Amniotic stem cell (primary cell): ENCODE results near the gene SEL1L.
"Not testable (repeated sequence)": the region's sequence is repeated elsewhere in the genome, so short reads cannot be mapped to it uniquely, and the experiment has no call there.

Experiments
- DNase-seq: peaks from one replicate; lab custom pipeline; 2025; lab: John Stamatoyannopoulos, UW

SEL1L gene

DNA sequence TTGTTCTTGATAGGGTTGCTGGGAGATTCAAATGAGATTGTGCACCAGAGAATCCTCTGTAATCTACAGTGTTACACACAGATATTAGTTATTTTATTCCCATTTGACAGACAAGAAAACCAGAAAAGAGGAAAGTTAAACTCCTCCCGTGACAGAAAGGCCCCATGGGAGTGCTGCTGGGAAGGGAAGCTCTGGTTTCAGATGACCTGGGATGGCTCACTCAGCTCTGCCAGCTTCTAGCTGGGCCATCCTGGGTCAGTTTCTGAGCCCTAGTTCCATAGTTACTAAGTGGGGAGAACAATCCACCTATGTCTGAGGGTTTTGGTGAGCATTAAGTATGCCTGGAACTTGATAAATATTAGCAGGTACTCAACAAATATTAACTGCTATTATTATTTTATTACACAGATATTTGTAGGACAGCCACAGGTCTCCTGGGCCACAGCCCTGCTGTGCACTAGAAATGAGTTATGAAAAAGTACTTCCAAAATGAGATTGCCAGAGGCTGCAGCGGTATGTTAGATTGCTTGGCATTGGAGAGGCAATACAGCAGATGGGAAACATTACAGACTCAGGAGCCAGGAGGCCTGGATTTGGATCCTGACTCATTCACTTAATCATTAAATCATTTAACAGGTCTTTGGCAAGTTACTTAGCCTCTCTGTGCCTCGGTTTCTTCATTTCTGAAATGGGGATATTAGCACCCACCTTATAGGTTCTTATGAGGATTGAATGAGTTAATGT lies 86.5 kb downstream of the SEL1L start:
- DNase-seq, result no peak

DNA sequence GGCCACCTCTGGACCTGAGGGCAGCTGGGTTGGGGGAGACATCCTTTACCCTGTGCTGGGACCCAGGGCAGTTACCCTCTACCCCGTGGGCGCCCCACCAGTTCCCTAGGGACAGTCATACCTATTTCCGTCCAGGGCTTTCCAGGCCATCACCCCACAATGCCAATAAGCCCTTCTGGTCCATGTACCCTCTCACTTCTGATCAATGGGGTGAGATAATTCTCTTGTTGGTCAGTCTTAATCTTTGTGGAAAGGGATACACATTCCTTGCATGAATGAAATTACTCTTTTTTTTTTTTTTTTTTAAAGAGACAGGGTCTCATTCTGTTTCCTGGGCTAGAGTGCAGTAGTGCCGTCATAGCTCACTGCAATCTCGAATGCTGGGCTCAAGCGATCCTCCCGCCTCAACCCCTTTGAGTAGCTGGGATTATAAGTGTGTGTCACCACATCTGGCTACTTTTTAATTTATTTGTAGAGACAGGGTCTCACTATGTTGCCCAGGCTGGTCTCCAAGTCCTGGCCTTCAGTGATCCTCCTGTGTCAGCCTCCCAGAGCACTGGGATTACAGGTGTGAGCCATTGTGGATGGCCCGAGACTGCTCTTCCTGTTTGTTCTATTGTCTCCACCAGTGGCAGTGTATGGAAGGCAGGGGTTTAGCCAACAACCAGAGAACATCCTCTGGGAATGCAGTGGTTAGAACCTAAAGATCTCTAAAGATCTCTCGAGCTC lies 87.2 kb downstream of the SEL1L start:
- no peak for DNase-seq

DNA sequence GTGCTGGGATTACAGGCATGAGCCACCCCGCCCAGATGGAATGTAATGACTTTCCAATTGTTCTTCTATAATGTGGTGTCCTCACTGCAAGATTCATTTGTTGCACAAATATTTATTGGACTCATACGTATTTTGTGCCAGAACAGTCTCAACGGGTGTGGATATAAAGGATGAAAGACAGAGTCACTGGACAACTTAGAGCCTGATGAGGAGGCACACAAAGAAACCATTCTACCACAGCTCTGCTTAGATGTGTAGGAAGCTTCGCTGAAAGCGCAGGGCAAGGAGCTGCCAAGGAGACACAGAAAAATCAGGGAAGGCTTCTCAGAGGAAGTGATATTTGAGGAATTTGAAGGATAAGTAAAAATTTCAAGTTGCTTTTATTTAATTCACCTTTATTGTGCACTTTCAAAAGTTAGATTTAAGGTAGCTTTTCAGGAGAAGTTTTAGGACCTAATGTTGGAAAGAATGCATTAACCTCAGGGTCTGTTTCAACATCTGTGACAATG lies 92.0 kb downstream of the SEL1L start:
- DNase-seq, result no peak

DNA sequence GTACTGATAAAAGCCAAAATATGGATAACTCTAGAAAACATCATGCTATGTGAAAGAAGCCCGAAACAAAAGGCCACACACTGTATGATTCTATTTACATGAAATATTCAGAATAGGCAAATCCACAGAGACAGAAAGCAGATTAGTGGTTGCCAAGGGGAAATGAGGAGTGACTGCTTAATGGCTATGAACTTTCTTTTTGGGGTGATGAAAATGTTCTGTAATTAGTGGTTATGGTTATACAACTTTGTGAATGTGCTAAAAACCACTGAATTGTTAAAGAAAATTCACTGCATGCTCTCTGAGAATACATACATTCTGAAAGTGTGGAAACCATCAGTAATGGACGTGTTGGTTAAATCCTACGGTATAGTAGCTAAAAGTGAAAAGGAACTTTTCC lies 93.6 kb downstream of the SEL1L start:
- DNase-seq, result no peak

DNA sequence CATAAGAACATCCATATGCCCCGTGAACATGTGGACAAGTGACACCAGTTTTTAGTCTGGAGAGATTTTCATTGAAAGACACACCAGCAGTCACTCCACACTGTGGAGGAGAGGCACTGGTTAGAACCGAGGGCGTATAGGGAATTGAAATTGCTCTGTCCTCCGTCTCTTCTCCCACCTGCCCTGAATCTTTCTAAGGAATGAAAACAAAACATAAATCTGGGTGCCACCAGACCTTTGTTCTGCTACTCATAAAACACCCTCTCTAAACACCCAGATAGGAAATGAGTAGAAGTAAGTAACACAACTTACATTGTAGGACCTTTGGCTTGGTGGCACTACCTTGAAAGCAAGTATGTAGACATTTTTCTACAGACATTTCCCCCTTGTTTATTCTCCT lies 96.4 kb downstream of the SEL1L start:
- DNase-seq, result no peak

DNA sequence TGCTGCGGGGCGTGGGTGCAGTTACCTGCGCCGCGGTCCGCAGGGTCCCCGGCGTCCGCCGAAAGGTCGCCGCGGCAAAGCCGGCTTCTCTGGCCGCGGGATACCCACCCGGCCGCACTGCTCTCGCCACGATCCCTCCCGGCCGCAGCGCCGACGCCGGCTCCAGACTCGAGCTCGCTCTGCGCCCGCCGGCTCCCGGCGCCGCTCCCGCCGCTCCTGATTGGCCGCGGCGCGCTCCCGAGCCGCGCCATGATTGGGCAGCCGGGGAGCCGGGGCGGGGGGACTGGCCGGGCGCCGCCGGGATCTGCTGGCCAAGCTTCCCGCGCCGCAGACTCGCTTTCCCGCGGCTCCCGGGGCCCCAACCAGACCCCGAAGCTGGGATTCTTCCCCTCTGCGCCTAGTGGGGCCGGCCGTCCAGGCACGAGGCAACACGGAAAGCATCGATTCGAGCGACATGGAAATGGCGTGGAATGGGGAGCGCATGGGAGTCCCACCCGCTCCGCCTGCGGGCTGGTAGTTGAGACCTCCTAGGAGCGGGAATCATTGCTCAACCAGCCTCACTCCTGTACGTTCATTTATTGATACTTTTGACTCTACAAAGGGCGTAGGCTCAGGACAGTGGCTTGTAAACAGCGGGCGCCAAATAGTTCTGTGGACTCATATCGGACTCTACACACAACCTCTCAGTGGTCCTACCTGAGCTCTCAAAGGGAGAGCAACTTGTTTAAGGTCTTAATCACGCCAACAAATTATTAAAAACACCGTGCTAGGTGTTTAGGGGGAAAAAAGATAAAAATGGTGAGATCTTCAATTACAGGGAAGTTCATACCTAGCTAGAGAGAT lies 97.1 kb downstream of the SEL1L start:
- no peak for DNase-seq

DNA sequence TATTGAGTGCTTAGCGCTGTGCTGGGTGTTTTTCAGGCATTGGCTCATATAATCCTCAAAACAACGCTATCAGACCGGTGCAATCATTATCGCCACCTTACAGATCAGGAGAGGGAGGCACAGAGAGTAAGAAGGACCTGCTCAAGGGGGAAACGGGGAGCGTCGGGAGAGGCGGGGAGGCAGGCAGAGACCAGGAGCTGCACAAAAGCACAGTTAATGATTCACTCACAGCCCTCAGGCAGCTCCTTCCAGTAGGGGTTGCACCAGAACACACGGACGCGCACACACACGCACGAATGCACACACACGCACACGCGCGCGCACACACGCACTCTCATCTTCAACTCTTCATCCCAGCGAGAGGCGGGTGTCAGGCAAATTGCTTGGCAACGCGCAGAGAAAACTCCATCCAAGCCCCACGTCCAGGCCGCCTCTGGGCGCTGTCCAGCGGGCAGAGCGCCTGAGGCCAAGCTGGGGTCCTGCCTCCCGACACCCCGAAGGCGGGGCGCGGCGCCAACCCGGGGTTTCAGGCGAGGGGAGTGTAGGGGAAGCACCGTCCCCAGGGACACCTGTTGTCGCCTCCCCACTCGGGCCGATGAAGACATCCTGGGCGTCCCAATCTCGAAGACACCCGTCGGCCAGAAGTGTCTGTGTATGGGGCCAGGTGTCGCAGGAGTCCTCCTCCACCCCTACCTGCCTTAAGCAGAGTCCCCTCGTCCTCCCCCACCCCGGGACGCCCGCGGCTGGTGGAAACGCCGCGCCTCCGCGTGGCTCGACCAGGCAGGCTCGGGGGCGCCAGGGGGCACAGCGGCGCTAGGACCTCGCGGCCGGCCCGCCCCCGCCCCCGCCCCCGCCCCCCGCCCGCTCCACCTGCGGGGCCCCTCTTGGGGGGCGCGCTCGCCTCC lies 98.0 kb downstream of the SEL1L start:
- DNase-seq, result no peak

DNA sequence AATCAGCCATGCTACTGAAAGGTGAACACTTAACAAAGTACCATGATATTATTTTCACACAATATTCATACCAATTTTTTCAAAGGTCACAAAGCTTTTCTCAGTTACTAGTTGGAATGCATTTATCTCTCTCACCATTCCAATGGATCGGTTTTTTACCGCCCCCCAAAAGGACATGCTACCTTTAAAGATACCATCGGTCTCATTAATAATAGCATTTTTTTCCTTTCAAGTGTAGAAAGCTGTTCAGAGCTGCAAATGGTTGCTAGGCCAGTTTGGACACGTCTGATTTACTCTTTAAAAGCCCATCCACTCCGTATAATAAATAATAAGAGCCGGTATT lies 98.6 kb downstream of the SEL1L start:
- no peak for DNase-seq

DNA sequence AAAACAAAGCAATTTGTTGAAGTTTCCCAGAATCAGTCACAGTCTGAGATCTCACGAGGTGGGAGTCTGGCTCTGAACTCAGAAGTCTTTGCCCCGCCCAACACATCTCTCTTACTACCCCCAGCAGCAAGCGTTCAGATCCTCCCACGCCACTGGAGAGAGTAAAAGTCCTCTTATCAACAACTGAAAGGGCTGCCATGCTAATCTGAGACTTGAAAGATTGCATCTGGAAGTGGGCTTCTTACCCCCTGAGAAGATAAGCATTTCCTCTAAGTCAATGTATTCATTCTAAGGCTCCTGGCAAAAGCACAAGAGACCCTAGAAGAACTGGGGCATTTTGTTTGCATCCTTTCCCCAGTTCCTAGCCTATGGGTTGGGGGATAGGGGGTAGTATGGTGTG lies 99.4 kb downstream of the SEL1L start:
- no peak for DNase-seq

DNA sequence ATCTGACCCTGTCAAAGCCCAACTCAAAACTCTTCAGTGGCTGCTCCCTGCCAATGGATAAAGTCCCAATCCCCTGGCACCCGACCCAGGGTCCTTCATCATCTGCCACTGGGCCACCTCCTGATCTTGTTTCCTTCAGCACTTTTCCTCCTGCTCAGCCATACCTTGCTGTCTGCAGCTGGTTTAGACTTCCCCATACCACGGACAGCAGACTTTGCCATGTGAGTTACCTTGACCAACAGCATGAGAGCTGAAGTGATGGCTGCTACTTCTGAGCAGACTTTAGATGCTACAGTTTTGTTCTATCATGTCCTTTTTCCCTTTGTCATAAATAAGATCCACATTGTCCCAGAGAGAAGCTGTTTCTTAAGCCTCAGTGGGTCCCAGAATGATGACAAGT lies 100.3 kb downstream of the SEL1L start:
- no peak for DNase-seq

DNA sequence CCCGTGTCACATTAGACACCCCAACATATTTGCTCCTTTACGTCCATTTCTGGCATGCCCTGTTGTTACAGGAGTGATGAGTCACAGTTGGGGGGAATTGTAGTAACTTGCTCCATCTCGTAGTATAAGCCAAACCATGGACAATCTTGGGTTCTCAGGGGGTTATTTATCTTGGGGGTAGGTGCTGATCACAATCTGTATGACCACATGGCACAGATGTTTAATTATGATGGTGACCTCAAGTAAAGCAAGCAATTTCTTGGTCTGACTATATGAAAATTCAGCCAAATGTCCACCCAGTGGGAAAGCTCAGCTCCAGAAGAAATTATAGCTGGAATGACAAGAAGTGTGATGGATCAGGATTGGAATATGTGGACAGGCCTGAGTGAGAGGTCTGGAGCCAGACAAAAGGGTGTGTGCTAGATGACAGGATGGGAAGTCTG lies 101.4 kb downstream of the SEL1L start:
- no peak for DNase-seq

DNA sequence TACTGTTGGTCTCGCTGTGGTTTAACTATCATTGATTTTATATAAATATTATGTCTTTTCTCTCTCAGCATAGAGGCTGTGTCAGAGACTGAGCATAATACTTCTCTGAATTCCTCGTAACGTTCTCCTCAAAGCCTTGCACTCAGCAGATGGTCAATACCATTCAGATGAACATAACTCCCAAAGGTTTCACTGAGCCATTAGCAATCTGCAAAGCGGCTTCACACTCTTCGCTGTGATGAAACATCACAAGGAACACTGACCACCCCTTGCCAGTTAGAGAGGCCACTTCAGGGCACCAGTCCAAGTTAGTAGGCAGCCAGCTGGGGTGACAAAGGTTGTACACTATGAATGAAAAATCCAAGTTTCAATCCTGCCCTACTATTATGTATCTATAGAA lies 103.4 kb downstream of the SEL1L start:
- no peak for DNase-seq

DNA sequence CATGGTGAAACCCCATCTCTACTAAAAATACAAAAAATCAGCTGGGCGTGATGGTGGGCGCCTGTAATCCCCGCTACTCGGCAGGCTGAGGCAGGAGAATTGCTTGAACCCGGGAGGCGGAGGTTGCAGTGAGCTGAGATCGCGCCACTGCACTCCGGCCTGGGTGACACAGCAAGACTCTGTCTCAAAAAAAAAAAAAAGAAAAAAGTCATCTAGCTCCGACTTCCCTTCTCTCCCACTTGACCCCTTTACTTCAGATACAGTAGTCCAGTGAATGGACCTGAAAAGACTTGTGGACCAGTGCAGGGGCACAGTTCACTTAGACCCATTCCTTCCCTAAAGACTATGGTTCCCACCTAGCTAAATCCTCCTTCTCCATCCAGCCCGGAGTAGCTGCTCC lies 103.9 kb downstream of the SEL1L start:
- not testable (repeated sequence) for DNase-seq

DNA sequence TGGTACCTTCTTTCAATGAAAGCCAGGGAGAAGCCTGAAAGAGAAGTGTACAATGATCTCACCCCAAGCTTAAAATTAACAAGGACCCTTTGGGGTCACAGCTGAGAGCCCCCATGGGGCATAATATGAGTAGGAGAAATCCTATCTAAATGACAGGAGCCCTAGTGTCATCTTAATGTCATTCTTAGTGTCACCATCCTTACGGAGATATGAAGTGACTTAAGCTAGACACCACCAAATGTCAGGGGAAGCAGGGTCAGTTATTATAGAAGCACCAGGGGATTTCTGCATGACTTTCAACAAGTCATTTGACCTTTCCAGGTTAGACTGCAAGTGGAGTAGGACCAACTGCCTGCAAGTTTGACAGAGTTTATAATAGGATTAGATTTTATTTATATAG lies 104.6 kb downstream of the SEL1L start:
- DNase-seq, result no peak

DNA sequence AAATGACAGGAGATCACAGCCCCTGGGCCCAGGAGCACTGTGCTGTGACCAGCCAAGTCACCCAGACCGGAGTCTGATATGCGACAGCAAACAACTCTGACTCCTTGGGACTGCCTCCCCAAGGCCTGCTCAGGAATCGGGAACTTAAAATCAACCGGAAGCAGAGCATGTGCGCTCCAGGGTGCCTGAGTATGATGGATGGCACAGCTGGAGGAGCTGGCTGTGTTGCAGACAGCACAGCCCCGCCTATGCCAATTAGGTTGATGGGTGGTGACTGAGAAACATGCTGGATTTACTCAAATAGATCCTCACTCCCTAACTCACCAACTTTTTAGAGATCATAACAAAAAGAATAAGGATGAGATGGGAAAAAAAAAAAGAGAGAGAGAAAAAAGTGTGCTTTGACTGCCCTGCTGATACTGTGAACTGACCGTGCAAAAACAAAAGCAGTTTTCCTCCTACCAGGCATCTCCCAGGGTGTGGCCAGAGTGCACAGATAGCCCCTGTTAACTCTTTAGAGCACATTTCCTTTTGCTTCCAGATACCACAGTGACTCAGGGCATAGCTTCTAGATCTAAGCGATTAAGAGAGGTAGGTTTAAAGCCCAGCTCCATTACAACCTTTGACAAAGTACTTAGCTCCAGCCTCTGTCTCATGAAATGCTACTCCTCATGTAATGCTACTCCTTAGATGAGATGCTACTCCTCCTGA lies 106.2 kb downstream of the SEL1L start:
- no peak for DNase-seq

DNA sequence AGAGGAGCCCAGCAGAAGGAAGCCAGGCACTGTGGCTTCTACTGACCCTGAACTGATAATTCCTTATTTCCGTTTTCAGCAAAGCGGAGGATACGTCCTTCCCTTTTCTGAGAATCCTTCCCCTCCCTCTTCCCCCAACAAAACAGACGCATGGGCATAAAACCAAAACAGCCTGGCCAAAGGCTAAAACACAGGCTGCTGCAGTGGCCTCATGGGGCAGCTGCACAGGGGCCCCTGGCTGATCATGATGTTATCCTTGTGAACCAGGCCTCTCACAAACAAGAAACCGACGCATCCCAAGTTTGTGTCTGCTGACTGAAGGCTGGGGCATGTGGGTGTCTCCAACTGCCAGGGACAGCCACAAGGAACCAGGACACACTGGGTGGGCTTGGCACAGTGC lies 110.1 kb downstream of the SEL1L start:
- DNase-seq, result no peak
